ENCODE measurements around the gene ZCCHC7.

DNA sequence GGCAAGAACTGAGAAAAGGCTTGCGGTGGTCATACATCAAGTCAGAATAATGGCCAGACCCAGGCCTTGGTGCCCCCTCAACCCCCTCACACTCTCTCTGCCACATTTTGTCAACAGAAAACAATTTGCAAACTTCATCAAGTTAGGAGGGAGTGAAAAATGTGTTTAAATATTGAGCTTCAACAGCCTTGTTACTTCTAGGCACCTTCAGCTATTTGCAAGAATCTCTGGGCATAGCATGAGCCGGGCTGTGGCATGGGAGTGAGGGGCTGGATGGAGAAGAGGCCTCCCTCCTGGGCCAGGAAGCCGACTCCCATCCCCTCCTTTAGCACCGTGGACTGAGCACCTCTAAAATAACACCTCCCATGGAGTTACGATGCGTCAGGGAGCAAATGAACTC lies 249.9 kb downstream of the ZCCHC7 start:
- TF ChIP-seq ZNF274 (IDR thresholded peaks at IDR 0.05; ENCODE audit: low read depth, low read length) (no peak), YY1 (IDR thresholded peaks at IDR 0.05; ENCODE audit: extremely low read depth, insufficient replicate concordance, low read depth, low read length) (no peak), EZH2phosphoT487 (IDR thresholded peaks at IDR 0.05; ENCODE audit: borderline replicate concordance) (no peak), EZH2 (IDR thresholded peaks at IDR 0.05) (no peak), CEBPB (IDR thresholded peaks at IDR 0.05; ENCODE audit: low read depth) (no peak), POLR2A (IDR thresholded peaks at IDR 0.05; ENCODE audit: borderline replicate concordance, extremely low read depth, insufficient read depth, insufficient read length) (no peak), CBX3 (IDR thresholded peaks at IDR 0.05; ENCODE audit: low read depth) (no peak), POLR2AphosphoS5 (IDR thresholded peaks at IDR 0.05; ENCODE audit: low read depth, low read length) (no peak), JUND (IDR thresholded peaks at IDR 0.05) (no peak), FOSL1 (IDR thresholded peaks at IDR 0.05; ENCODE audit: low read depth) (no peak)
- TF ChIP-seq, protein P1, sequence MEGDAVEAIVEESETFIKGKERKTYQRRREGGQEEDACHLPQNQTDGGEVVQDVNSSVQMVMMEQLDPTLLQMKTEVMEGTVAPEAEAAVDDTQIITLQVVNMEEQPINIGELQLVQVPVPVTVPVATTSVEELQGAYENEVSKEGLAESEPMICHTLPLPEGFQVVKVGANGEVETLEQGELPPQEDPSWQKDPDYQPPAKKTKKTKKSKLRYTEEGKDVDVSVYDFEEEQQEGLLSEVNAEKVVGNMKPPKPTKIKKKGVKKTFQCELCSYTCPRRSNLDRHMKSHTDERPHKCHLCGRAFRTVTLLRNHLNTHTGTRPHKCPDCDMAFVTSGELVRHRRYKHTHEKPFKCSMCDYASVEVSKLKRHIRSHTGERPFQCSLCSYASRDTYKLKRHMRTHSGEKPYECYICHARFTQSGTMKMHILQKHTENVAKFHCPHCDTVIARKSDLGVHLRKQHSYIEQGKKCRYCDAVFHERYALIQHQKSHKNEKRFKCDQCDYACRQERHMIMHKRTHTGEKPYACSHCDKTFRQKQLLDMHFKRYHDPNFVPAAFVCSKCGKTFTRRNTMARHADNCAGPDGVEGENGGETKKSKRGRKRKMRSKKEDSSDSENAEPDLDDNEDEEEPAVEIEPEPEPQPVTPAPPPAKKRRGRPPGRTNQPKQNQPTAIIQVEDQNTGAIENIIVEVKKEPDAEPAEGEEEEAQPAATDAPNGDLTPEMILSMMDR (IDR thresholded peaks at IDR 0.05 in 2 of 3, conservative IDR thresholded peaks at IDR 0.05 in 1 of 3; ENCODE audit: borderline replicate concordance in 1 of 3, insufficient read depth in 1 of 3, low read depth in 2 of 3, low read length in 2 of 3): no peak
- TF ChIP-seq, protein P2, sequence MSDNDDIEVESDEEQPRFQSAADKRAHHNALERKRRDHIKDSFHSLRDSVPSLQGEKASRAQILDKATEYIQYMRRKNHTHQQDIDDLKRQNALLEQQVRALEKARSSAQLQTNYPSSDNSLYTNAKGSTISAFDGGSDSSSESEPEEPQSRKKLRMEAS (IDR thresholded peaks at IDR 0.05): no peak
- TF ChIP-seq, protein P3, sequence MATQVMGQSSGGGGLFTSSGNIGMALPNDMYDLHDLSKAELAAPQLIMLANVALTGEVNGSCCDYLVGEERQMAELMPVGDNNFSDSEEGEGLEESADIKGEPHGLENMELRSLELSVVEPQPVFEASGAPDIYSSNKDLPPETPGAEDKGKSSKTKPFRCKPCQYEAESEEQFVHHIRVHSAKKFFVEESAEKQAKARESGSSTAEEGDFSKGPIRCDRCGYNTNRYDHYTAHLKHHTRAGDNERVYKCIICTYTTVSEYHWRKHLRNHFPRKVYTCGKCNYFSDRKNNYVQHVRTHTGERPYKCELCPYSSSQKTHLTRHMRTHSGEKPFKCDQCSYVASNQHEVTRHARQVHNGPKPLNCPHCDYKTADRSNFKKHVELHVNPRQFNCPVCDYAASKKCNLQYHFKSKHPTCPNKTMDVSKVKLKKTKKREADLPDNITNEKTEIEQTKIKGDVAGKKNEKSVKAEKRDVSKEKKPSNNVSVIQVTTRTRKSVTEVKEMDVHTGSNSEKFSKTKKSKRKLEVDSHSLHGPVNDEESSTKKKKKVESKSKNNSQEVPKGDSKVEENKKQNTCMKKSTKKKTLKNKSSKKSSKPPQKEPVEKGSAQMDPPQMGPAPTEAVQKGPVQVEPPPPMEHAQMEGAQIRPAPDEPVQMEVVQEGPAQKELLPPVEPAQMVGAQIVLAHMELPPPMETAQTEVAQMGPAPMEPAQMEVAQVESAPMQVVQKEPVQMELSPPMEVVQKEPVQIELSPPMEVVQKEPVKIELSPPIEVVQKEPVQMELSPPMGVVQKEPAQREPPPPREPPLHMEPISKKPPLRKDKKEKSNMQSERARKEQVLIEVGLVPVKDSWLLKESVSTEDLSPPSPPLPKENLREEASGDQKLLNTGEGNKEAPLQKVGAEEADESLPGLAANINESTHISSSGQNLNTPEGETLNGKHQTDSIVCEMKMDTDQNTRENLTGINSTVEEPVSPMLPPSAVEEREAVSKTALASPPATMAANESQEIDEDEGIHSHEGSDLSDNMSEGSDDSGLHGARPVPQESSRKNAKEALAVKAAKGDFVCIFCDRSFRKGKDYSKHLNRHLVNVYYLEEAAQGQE (IDR thresholded peaks at IDR 0.05; ENCODE audit: low read depth): no peak

All from HCT116 (cell line).